Motor neuron (in vitro differentiated cells): ENCODE data around the gene ZNF148. TPM values are rescaled to one million over a fixed set of nuclear protein-coding genes. Genes with fewer than 3 reads are reported as not detected.

Experiments
- ATAC-seq, 8 experiments: fragments of 200-7000 bp; cut with Tn5 transposase; replicated peaks in 6 of 8; 2 replicates each; pipeline ENCODE4 v1.8.0; 2021; ENCODE audit warnings: mild to moderate bottlenecking in 8 of 8, moderate library complexity in 8 of 8
- H3K27ac ChIP-seq, 2 donors: fragments of 250-450 bp; sonication (Bioruptor Pico); 2 replicates each; pipeline ENCODE4 v1.9.0; 2021; ENCODE audit warnings: antibody characterized with exemption in 2 of 2, mild to moderate bottlenecking in 2 of 2, moderate library complexity in 1 of 2
- H3K4me1 ChIP-seq, 2 donors: fragments of 250-450 bp; sonication (Bioruptor Pico); replicated peaks in 1 of 2; 2 replicates each; pipeline ENCODE4 v1.6.1; 2021; ENCODE audit warnings: antibody characterized with exemption in 2 of 2, mild to moderate bottlenecking in 2 of 2, moderate library complexity in 1 of 2
- H3K4me3 ChIP-seq, 5 donors: fragments of 250-450 bp; sonication (Bioruptor Pico); 2 replicates each; pipeline ENCODE4 v1.9.0; 2021; ENCODE audit warnings: antibody characterized with exemption in 5 of 5, mild to moderate bottlenecking in 5 of 5, moderate library complexity in 4 of 5
- WGBS, 10 experiments: fragments of 450-650 bp; shearing (Covaris generic); methylation state at CpG; one replicate each; pipeline ENCODE4 v1.0.0; 2022; 5-methylcytosine and 5-hydroxymethylcytosine counted together
- in situ Hi-C, 9 experiments: fragments of 400-800 bp; cut with MboI; loops; one replicate each; pipeline ENCODE4 v1.15.0; 2021; ENCODE audit warnings: low sequenced_read_pairs in 9 of 9, low pct_unique_long_range_greater_than_20kb in 2 of 9; ENCODE audit not compliant: unreplicated experiment in 9 of 9
- total RNA-seq, 8 experiments: library from RNA; unstranded; fragments of 300-600 nt; gene quantifications; 2 replicates each; pipeline versions ENCODE4 v1.2.3 to v1.2.4, GENCODE V29; 2022

Gene ZNF148
- total RNA-seq, 8 experiments from 2014 or later, result 17.8 to 38.3 (median 22.4) TPM

GRCh38 chr3:125185805-125186204 lies 189.3 kb downstream of the ZNF148 start:
- ATAC-seq, result peak in 5 of 8 experiments; percentile 40 to 56 (median 55)
- Histone ChIP-seq H3K4me3 (no peak overlapping the region), H3K4me1 (peaks cover 0 to 13% of the 10 kb centered on the region in 2 donors), H3K27ac (no peak overlapping the region)
- WGBS, 10 experiments, result 29 to 80% (median 62%) methylated on average over 1 to 3 of the region's 3 CpGs; no CpG with 5 or more reads in 4 of the 10 experiments
- in situ Hi-C loops, result no loop called here

GRCh38 chr3:125179884-125180240 lies 195.3 kb downstream of the ZNF148 start:
- WGBS, 10 experiments, result 100% methylated on average over 1 of the region's 1 CpG; no CpG with 5 or more reads in 8 of the 10 experiments

DNA sequence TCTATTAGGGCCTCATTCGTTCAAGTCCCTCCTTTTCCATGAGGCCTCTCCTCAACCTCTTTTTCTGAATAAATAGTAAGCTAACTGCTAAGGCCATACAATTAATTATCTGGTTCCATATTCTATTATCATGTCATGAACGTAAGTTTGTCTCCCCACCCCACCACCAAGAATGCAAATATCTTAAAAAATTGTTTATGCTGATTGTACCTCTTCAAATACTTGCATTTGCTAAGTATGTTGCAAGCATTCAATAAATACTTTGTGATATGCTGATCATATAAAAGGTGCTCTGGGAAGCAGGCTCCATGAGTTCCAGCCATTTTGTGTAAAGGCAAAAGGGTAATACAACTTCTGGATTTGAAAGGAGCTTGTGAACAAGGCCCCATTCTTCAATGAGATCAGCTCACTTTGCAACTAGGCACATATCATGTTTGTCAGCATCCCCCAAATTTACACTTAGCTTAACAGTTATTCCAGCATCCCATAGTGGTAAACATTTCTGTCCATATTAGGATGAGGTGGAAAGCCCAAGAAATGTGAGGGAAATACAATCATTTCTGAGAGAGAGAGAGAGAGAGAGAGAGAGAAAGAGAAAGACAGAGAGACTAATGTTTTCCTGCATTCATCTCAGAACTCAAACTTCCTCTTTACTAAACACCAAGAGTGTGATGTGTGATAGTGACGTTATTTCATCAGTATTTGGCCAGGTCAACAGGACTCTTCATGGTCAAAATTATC lies 195.8 kb downstream of the ZNF148 start:
- H3K4me3 ChIP-seq, result no peak overlapping the region
- peak in 3 of 8 experiments; percentile 50 to 60 (median 56) for ATAC-seq
- in situ Hi-C loops, result no loop called here
- 9 to 80% (median 43%) methylated on average over 1 to 3 of the region's 3 CpGs; no CpG with 5 or more reads in 1 of the 10 experiments for WGBS, 10 experiments
- H3K27ac ChIP-seq, result no peak overlapping the region
- H3K4me1 ChIP-seq, result no peaks in the 10 kb centered on the region

More at GRCh38 chr3:125179884-125180240, 195.3 kb downstream of the ZNF148 start:
- no peak overlapping the region for H3K27ac ChIP-seq
- no peaks in the 10 kb centered on the region for H3K4me1 ChIP-seq
- in situ Hi-C loops, result no loop called here
- H3K4me3 ChIP-seq, result no peak overlapping the region
- no peak for ATAC-seq

DNA sequence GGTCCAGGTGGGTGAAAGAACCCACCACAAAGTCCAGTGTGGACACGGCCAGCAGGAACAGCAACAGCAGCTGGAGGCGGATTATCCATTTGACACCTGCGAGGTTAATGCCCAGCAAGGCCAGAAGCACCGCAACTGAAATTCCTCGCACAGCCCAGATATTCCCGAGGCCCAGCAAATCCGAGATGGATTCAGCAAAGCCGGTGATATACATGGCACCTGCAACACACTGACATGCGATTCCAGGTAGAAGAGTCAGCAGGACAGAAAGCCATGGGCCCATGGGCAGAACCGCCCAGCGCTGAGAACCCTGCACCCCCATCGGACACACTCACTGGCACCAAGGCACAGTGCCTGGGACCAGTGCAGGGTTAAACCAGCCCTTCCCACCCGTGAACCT lies 197.4 kb downstream of the ZNF148 start:
- no peak overlapping the region for H3K27ac ChIP-seq
- no peak overlapping the region for H3K4me3 ChIP-seq
- in situ Hi-C loops, result no loop called here
- no peaks in the 10 kb centered on the region for H3K4me1 ChIP-seq
- WGBS, 10 experiments, result 89 to 100% (median 96%) methylated on average over 1 to 10 of the region's 13 CpGs; no CpG with 5 or more reads in 4 of the 10 experiments
- ATAC-seq, result no peak

Other genes starting within 250 kb of the ZNF148 start
- 1 to 10 TPM in 7 of 8 experiments, under 1 TPM in 1; 0.38 to 9.8 (median 3.2) TPM for gene SLC12A8, start 162.6 kb downstream of the ZNF148 start, total RNA-seq
- gene SNX4, start 144.9 kb upstream of the ZNF148 start, total RNA-seq, result 10 to 100 TPM; 15.2 to 55.2 (median 30.5) TPM
- 10 to 100 TPM in 5 of 8 experiments, 1 to 10 TPM in 3; 7.8 to 21.9 (median 11.2) TPM for gene OSBPL11, start 220.2 kb upstream of the ZNF148 start, total RNA-seq